K562 (cell line): ENCODE data around the gene HAP1. TPM values are rescaled to one million over a fixed set of nuclear protein-coding genes. Genes with fewer than 3 reads are reported as not detected.

Experiments
- ATAC-seq: fragments of 200-7000 bp; cut with Tn5 transposase; 3 replicates; pipeline ENCODE4 v1.9.1; 2020; ENCODE audit warnings: moderate library complexity
- BruUV-seq: library from RNA; stranded (reverse); fragments of 400-500 nt; replicated peaks from 2 replicates; lab custom pipeline; 2021; lab: Mats Ljungman, UMichigan
- CTCF ChIA-PET: fragments of 300-600 bp; formaldehyde crosslinking; extraction: SDS; loops from one replicate; lab custom pipeline; 2021; ENCODE audit warnings: low intra/inter-chr PET ratio; lab: Yijun Ruan, JAX
- POLR2A ChIA-PET: fragments of 300-600, 350-650 bp; sonication (Branson Sonifier 250); formaldehyde crosslinking; extraction: SDS; loops from one replicate; lab custom pipeline; 2021; ENCODE audit warnings: antibody characterized with exemption, inconsistent platforms; lab: Yijun Ruan, JAX
- DNase-seq, 4 experiments: peaks; one replicate each; pipeline versions ENCODE4 v3.0.0 to v3.0.0-alpha.2; 2011 to 2018; ENCODE audit warnings: low spot score in 3 of 4, mixed read lengths in 3 of 4; ENCODE audit errors: extremely low read depth in 1 of 4
- FAIRE-seq: peaks from 2 replicates; lab custom pipeline; 2011; peaks lifted over from hg19 to GRCh38; lab: Jason Lieb, UNC
- H2AFZ ChIP-seq: 2 replicates; pipeline ENCODE4 v1.6.0; 2011; ENCODE audit warnings: low read depth, low read length, control low read depth, inconsistent platforms
- H3K27ac ChIP-seq: fragments of 200-600 bp; 3 replicates; pipeline ENCODE4 v1.8.0; 2011; ENCODE audit warnings: low read depth, mild to moderate bottlenecking, control low read depth, inconsistent platforms, low read length, moderate library complexity, mixed read lengths; ENCODE audit errors: extremely low read depth
- H3K27me3 ChIP-seq, 2 experiments: fragments of 300-600 bp in 1 of 2; 2 replicates in 1 of 2; 3 replicates in 1 of 2; pipeline versions ENCODE4 v1.6.0 to v1.8.0; 2011; ENCODE audit warnings: inconsistent platforms in 2 of 2, low read length in 2 of 2, mild to moderate bottlenecking in 1 of 2, mixed read lengths in 1 of 2, moderate library complexity in 1 of 2; ENCODE audit not compliant: control insufficient read depth in 2 of 2, insufficient read depth in 2 of 2
- H3K36me3 ChIP-seq: fragments of 300-600 bp; 3 replicates; pipeline ENCODE4 v1.8.0; 2011; ENCODE audit warnings: mild to moderate bottlenecking, low read length, inconsistent platforms; ENCODE audit not compliant: control insufficient read depth, insufficient read depth
- H3K4me1 ChIP-seq, 2 experiments: fragments of 200-600 bp in 1 of 2; replicated peaks in 1 of 2; 2 replicates in 1 of 2; 3 replicates in 1 of 2; pipeline versions ENCODE4 v1.5.1 to v1.8.0; 2011; ENCODE audit warnings: inconsistent platforms in 2 of 2, low read length in 2 of 2, mild to moderate bottlenecking in 1 of 2, mixed read lengths in 1 of 2, moderate library complexity in 1 of 2; ENCODE audit not compliant: control insufficient read depth in 2 of 2, insufficient read depth in 2 of 2
- H3K4me2 ChIP-seq: 2 replicates; pipeline ENCODE4 v1.6.1; 2011; ENCODE audit warnings: low read length, control low read depth, inconsistent platforms, mixed read lengths; ENCODE audit not compliant: insufficient read depth
- H3K4me3 ChIP-seq: fragments of 200-600 bp; sonication (generic), shearing (Covaris generic); 2 replicates; pipeline ENCODE4 v1.5.1; 2016; ENCODE audit warnings: control low read depth, inconsistent platforms
- H3K79me2 ChIP-seq: fragments of 200-600 bp; 3 replicates; pipeline ENCODE4 v1.8.0; 2011; ENCODE audit warnings: low read length, inconsistent platforms; ENCODE audit not compliant: control insufficient read depth, insufficient read depth
- H3K9ac ChIP-seq, 2 experiments: 2 replicates each; pipeline versions ENCODE4 v1.6.0 to v1.6.1; 2011; ENCODE audit warnings: low read depth in 2 of 2, low read length in 2 of 2, control low read depth in 1 of 2, inconsistent platforms in 1 of 2, mild to moderate bottlenecking in 1 of 2, mixed read lengths in 1 of 2; ENCODE audit not compliant: insufficient read depth in 1 of 2
- H3K9me1 ChIP-seq: one replicate; pipeline ENCODE4 v1.6.0; 2011; ENCODE audit warnings: inconsistent platforms, mild to moderate bottlenecking, low read length, moderate library complexity; ENCODE audit not compliant: control insufficient read depth, insufficient read depth
- H3K9me3 ChIP-seq: replicated peaks from 2 replicates; pipeline ENCODE4 v1.5.1; 2011; ENCODE audit warnings: low read depth, low read length, inconsistent platforms; ENCODE audit not compliant: control insufficient read depth, insufficient read depth
- H4K20me1 ChIP-seq: replicated peaks from 2 replicates; pipeline ENCODE4 v1.6.1; 2011; ENCODE audit warnings: low read length, inconsistent platforms, mixed read lengths; ENCODE audit not compliant: control insufficient read depth, insufficient read depth
- FOS ChIP-seq: IDR thresholded peaks from 3 replicates; pipeline ENCODE4 v1.6.1; 2011; ENCODE audit not compliant: insufficient read length; ENCODE audit errors: extremely low read depth
- HIVEP1 ChIP-seq: fragments of 250-450 bp; sonication (Bioruptor Pico); IDR thresholded peaks from 2 replicates; pipeline ENCODE4 v1.4.0; 2020; ENCODE audit warnings: mild to moderate bottlenecking
- KDM5B ChIP-seq: fragments of 200-600 bp; sonication (generic); IDR thresholded peaks from 2 replicates; pipeline ENCODE4 v1.6.1; 2012; ENCODE audit warnings: low read depth, mild to moderate bottlenecking, moderate library complexity, low read length, control low read depth, inconsistent platforms; ENCODE audit not compliant: insufficient replicate concordance
- MTA3 ChIP-seq: fragments of 450-650 bp; formaldehyde crosslinking; IDR thresholded peaks from 2 replicates; pipeline ENCODE4 v1.6.1; 2017; ENCODE audit warnings: mild to moderate bottlenecking, borderline replicate concordance
- RHOXF2B ChIP-seq: fragments of 250-450 bp; sonication (Bioruptor Pico); conservative IDR thresholded peaks from 2 replicates; pipeline ENCODE4 v1.5.1; 2021
- WGBS: fragments of 100-300 bp; shearing (Covaris generic); methylation state at CpG from one replicate; pipeline ENCODE4 v1.1.6; 2016; ENCODE audit warnings: low coverage, mixed read lengths; ENCODE audit not compliant: insufficient coverage; ENCODE audit errors: missing lambda C conversion rate; 5-methylcytosine and 5-hydroxymethylcytosine counted together
- in situ Hi-C: fragments of 300-500 bp; cut with MboI; formaldehyde crosslinking; loops from 4 replicates; pipeline ENCODE4 v1.15.0; 2018; ENCODE audit warnings: inconsistent platforms, mixed read lengths
- intact Hi-C: fragments of 100-400 bp; cut with micrococcal nuclease; formaldehyde crosslinking; loops from 2 replicates; pipeline ENCODE4 v1.14.2; 2022
- polyA plus RNA-seq, 8 experiments: library from polyadenylated mRNA; depleted of rRNA in 4 of 8; stranded (reverse) in 5 of 8; unstranded in 3 of 8; fragments of >200 nt; fragmentation: Nextera tagmentation in 2 of 8; fragmentation: Illumina TruSeq in 1 of 8; extraction: Ambion mirVana in 2 of 8; extraction: Trizol in 1 of 8; gene quantifications; 2 replicates each; pipeline versions ENCODE4 v1.2.1 to v1.2.3, GENCODE V29; 2011 to 2014; ENCODE audit warnings: inconsistent platforms in 1 of 8, missing spikeins in 1 of 8
- total RNA-seq, 7 experiments: library from RNA; depleted of rRNA in 6 of 7; stranded (reverse); fragments of >200 nt in 6 of 7; fragmentation: Illumina TruSeq in 2 of 7; extraction: Trizol in 2 of 7; gene quantifications; 2 replicates each; pipeline versions ENCODE4 v1.2.1 to v1.2.3, GENCODE V29; 2011 to 2021; ENCODE audit warnings: low replicate concordance in 1 of 7
- TF ChIP-seq, protein P1 (sequence below), 2 experiments: fragments of 450-650 bp in 1 of 2; sonication (generic) in 1 of 2; formaldehyde crosslinking in 1 of 2; IDR thresholded peaks in 1 of 2; conservative IDR thresholded peaks in 1 of 2; 2 replicates each; pipeline versions ENCODE4 v1.6.1 to v1.8.1; 2016 to 2023; ENCODE audit warnings: mild to moderate bottlenecking in 2 of 2, moderate library complexity in 2 of 2, inconsistent platforms in 1 of 2, missing genetic modification reagents in 1 of 2
- TF ChIP-seq, protein P2 (sequence below): sonication (generic); formaldehyde crosslinking; IDR thresholded peaks from 2 replicates; pipeline ENCODE4 v1.9.0; 2022; ENCODE audit warnings: mild to moderate bottlenecking, missing genetic modification reagents

The HAP1 gene
- total and polyA plus RNA-seq, 9 of the 15 experiments (the other 6 are each of a cell fraction or from before 2014, with no cell fraction given) = under 0.01 to 0.09 (median 0.04) TPM; not detected in 6

DNA sequence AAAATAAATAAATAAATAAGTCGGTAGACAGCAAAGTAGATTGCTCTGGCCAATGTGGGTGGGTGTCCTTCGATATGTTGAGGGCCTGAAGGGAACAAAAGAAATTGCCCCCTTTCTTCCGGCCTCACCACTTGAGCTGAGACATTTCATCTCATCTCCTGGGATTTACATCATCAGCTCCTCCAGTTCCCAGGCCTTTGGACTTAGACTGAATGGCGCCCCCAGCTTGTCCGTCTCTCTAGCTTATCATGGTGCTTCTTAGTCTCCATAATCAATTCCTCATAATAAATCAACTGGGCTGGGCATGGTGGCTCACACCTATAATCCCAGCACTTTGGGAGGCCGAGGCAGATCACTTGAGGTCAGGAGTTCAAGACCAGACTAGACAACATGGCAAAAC, 13.8 kb upstream of the HAP1 start:
- intact Hi-C loops = no loop called here
- Histone ChIP-seq H2AFZ (no peak overlapping the region), H3K79me2 (no peaks in the 10 kb centered on the region), H4K20me1 (no peaks in the 10 kb centered on the region), H3K9ac (no peak overlapping the region), H3K9me1 (no peaks in the 10 kb centered on the region), H3K4me1 (no peaks in the 10 kb centered on the region; a peak in 1 of 5 replicates), H3K4me3 (no peak overlapping the region), H3K4me2 (no peak overlapping the region), H3K9me3 (no peaks in the 10 kb centered on the region), H3K27me3 (peaks cover 0 to 15% of the 10 kb centered on the region in 2 experiments; a peak in 2 of 5 replicates), H3K36me3 (no peaks in the 10 kb centered on the region), H3K27ac (no peak overlapping the region)
- ATAC-seq = peak; percentile 47; the same call in 2 of the 3 replicates
- no peak for FAIRE-seq
- BruUV-seq = no TSS peak
- ChIA-PET CTCF (interaction anchor here (0.6 kb wide), 1 partner anchor 71 kb away, joined by 4 read pairs; no protein-coding TSS in a partner anchor), POLR2A (interaction anchor here (1.1 kb wide), 1 partner anchor 48 kb away, joined by 3 read pairs; no protein-coding TSS in a partner anchor)
- no peak for DNase-seq
- WGBS = 21% methylated on average over 6 of the region's 6 CpGs
- TF ChIP-seq RHOXF2B (CRISPR knock-in tag) (no peak), KDM5B (no peak), FOS (no peak), HIVEP1 (no peak), MTA3 (no peak)
- TF ChIP-seq, protein P1, sequence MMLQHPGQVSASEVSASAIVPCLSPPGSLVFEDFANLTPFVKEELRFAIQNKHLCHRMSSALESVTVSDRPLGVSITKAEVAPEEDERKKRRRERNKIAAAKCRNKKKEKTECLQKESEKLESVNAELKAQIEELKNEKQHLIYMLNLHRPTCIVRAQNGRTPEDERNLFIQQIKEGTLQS (IDR thresholded peaks at IDR 0.05) = peak; percentile 16; the same call in 1 of the 2 replicates
- TF ChIP-seq, protein P1 (CRISPR knock-in tag; conservative IDR thresholded peaks at IDR 0.05) = no peak
- TF ChIP-seq, protein P2, sequence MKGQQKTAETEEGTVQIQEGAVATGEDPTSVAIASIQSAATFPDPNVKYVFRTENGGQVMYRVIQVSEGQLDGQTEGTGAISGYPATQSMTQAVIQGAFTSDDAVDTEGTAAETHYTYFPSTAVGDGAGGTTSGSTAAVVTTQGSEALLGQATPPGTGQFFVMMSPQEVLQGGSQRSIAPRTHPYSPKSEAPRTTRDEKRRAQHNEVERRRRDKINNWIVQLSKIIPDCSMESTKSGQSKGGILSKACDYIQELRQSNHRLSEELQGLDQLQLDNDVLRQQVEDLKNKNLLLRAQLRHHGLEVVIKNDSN (CRISPR knock-in tag) = no peak
- in situ Hi-C loops = loop anchor here (25.0 kb wide), 1 partner anchor 364 kb away; the partner anchor contains the start of genes DHX58, HSPB9 and KAT2A
